Epidermal melanocyte (primary cell): ENCODE results near the gene OR10A6.

Source experiments
- DNase-seq: peaks from one replicate; pipeline ENCODE4 v3.0.0; 2011; ENCODE audit warnings: low spot score; ENCODE audit not compliant: insufficient read length

The OR10A6 gene, protein sequence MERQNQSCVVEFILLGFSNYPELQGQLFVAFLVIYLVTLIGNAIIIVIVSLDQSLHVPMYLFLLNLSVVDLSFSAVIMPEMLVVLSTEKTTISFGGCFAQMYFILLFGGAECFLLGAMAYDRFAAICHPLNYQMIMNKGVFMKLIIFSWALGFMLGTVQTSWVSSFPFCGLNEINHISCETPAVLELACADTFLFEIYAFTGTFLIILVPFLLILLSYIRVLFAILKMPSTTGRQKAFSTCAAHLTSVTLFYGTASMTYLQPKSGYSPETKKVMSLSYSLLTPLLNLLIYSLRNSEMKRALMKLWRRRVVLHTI

GRCh38 chr11:7931168-7931567, at the start of gene OR10A6:
Gene OR10A6, minus strand, starts transcription at chr11:7931268. Its CDS starts 2,606 bp downstream, at chr11:7928662.
- DNase-seq: no peak

DNA sequence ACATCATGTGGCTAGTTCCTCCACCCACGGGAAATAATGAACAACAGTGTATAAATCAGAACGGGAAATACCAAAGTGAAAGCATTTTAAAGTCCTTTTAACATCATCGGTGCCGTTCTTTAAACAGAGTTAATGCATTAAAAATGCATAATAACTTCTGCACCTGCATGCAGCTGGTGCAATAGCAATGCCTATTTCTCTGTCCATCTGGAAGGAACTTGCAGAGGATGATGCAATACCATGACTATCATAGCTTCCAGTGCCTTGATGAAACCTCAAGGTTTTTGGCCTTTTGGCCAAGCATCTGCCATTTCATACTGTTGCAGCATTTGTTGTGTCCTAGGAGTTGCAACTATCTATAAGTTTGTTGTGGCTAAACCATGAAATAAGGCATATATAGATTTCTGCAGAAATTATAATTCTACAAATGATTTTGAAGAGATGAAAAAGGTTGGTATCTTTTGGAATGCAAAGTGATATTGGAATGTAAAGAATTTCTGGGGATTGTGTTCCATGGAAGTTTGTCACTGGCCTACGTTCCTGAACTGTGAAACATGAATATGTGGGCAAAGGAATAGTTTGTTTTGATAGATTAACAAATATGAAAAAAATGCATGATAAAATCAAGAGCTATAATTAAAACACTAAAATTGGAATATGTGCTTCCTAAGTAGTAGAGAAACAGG, 46.3 kb upstream of the OR10A6 start:
- no peak for DNase-seq

DNA sequence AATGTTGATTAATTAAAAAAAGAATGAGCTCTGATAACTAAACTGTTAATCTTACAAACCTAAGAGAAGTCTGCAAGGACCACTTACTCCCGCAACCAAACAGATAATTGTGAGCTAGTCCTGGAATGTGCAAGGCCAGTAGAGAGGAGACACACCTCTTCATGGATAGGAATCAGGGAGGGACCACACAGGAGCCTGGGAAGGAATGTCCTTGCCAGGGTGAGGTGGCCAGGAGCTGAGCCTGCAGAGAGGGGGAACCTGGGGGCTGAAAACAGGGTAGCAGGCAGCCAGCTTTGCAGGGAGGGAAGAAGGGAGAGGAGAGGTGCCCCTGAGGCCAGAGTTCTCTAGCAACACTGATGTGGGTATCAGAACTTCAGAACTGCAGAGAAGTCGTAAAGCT, 43.6 kb upstream of the OR10A6 start:
- DNase-seq: no peak

DNA sequence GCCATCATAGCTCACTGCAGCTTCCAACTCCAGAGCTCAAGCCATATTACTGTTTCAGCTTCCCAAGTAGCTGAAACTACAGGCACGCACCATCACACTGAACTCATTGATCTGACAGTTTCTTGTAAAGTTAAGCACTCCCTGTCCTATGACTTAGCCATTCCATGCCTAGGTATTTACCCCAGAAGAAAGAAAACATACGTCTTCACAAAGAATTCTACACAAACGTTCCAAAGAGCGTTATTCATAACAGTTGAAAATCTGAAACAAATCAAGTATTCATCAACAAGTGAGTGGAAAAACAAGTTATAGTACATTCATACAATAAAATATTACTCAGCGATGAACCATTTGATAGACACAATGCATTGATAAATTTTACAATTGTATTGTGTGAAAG, 41.9 kb upstream of the OR10A6 start:
- no peak for DNase-seq

DNA sequence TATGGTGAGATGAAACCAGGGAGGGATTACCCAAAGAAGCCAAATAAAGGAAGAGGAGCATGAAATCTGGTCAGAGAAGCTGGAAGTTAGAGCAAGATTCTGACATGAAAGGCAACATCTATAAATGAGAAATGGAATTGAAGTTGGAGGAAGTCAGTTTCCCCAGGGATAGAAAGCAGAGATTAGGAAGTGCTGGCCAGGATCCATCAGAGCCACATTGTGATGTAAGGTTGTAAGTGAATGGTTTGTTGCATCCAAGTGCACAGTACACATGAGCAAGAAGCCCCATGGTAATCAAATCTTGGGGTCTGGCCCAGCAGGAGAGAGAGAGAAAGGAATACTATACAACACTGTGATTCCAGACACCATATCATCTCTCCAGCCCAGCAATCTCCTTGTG, 40.8 kb upstream of the OR10A6 start:
- DNase-seq: no peak

GRCh38 chr11:7969756-7970646, 38.9 kb upstream of the OR10A6 start:
- no peak for DNase-seq

DNA sequence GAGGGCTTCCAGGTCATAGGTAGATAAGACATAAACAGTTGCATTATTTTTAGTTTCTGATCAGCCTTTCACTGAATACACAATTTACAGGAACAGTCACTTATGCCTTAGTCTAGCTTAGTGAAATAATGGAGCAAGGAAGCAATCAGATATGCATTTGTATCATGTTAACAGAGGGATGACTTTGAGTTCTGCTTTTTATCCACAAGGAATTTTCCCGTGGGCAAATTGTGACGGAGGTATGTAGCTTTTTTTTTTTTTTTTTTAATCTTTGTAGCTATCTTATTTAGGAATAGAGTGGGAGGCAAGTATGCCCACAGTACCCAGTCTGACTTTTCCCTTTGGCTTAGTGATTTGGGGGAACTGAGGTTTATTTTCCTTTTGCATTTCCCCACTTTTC, 37.6 kb upstream of the OR10A6 start:
- no peak for DNase-seq

DNA sequence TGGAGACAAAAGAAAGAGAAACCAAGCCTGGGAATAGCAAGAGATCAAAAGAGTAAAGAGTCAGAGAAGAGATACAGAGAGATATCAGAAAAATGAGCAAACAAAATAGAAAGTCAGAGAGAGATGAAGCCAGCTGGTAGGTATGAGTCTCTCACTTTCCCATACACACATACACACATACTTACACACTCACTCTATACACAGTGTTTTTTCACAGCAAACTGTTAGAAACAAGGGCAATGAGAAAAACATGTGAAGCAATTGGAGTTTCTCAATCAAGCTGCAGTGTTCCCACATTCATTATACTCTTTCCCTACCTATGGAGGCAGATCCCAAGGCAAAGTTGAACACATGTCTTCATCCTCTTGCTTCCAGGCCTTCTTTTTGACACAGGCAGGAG, 36.8 kb upstream of the OR10A6 start:
- DNase-seq: no peak

DNA sequence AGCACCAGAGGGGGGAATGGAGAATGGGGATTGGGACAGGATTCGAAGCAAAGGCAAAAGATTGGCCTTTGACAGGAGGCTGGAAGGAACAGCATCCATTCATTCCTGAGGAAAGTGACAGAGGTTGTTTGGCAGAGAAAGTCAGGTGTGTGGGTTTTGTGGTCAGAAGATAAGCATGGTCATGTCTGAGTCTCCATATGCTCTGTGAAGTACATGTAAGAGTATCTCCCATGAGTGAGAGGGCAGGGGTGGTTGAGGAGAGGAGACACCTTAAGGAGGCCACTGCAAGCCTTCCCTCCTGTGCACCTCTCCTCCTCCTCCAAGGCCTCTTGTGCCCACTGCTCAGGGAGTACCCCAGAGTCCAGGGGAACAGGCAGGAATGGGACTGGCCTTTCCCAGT, 36.0 kb upstream of the OR10A6 start:
- no peak for DNase-seq

DNA sequence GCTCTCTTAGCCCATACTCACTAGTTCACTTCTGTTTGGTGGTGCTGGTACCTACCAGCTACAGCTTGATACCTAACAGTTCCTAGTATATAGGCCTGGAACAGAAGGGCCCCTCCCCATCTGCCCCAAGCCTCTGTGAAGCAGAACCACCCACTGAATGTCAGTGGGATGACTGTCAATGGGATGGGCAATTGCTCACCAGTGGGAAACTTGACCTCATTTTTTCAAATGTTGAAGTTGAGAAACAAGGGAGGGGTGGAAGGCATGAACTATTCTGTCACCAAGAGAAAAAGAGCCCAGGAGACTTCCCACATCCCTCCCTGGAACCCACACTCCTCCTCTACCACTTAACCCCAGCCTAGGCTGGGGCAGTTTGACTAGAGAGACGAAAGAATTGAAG, 34.3 kb upstream of the OR10A6 start, which contains the start of gene NLRP10:
Gene NLRP10, minus strand, starts transcription at position 62 of the 400 bp plus-strand sequence. CDS start 1,952 bp downstream, outside the sequence.
- no peak for DNase-seq

DNA sequence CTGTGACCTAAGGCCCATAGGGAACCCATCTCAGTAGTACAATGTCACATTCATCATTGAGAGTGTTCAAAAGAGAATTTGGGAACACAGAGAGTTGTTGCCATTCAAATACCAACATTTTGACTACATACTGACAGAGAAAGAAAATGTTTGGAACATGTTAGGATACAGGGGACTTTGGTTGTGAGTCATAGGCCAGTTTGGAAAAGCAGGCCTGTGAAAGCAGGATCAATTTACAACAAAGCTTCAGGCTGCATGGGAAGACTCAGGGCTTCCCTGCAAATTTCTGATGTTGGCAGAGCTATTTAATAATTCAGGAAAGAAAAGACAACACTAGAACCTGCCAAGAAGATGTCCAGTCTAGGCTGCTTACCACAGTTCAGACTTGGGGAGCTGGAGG, 33.8 kb upstream of the OR10A6 start:
- no peak for DNase-seq

DNA sequence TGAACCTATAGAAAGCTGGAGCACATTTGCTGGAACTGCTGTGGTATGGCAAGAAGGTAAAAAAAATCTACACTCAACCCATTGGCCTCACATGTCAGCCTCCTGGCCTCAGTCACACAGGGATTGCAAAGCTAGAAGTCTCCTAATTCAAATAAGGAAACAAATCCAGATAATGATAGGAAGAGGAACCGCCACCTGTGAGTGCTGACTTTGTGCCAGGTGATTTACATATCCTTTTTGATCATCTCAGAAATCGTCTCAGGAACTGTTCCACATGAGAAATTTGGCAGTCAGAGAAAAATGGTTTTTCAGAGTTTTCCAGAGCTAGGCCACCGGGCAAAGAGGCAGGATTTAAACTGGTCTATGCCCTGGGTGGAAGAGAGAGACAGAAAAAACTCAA, 33.2 kb upstream of the OR10A6 start:
- DNase-seq: no peak

GRCh38 chr11:7955191-7955590, 24.1 kb upstream of the OR10A6 start:
- no peak for DNase-seq

DNA sequence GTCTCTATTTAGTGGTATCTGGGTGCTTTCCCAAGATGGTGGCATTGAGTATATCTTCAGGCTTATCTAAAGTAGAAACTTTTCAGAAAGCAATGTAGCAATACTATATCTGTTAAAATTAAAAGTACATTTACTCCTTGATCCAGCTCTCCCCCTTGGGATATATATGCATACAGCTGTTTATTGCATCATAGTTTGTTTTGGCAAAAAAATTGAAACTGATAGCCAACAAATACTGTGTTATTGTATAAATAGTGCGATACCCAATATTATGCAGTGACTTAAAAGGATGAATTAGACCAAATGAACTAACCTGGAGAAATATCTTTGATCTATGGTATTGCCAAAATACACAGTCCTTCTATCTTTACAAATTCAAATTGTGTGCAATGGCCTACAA, 18.9 kb upstream of the OR10A6 start:
- DNase-seq: no peak

GRCh38 chr11:7944123-7944522, 13.1 kb upstream of the OR10A6 start:
- DNase-seq: no peak

DNA sequence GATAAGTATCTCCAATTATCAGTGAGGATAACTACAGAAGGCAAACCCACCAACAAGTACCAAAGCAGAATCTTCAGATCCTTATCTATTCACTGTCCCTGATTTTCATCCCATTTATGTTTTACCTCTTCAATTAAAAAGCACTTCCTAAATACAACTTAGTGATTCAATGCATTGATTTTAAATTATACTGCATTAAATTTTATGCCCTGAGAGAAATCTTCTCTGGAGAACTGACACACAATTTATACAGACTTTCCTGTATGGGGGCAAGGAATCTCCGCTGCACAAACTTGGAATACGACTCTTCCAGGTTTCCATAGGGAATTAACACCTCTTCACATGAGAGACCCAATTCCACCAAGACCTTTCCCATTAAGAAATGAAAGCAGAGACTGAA, 10.5 kb upstream of the OR10A6 start, which contains the start of gene OR10A3:
Gene OR10A3, minus strand, starts transcription at position 101 of the 400 bp plus-strand sequence. CDS start 2,188 bp downstream, outside the sequence.
- DNase-seq: no peak

DNA sequence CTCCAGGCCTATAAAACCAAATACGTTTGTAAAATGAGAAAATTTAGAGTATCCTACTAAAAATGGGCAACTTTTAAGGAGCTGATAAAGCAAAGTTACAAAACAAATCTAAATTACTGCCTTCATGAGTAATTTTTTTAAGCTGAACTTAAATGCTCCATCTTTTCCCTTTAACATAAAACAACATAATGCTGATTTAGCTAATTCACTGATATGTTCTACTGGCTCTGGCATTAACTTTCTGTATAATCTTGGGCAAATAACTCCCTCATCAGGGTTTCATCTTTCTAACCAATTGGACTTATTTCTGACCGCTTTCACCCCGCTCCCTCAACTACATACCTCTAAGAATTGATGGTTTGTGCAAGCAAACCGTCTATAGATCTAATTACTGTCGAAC, 10.1 kb upstream of the OR10A6 start:
- no peak for DNase-seq

GRCh38 chr11:7936615-7937014, 5.5 kb upstream of the OR10A6 start:
- DNase-seq: no peak

GRCh38 chr11:7927635-7928034, 3.4 kb downstream of the OR10A6 start:
- DNase-seq: no peak

DNA sequence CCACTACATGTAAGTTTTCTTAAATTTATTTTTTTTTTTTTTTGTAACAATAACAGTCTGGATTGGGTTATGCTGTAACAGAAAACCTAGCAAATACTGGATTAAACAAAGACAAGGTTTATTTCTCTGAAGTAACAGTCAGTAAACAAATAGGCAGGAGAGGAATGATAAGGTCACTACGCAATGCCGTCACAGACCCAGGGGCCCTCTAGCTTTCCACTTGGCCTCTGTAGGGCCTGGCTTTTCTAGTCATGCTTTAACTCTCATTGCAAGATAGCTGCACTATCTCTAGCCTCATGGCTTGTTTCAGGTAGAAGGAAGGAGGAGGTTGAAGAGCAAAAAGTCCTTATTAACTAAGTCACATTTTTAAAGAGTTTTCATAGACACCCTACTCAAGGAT, 6.5 kb downstream of the OR10A6 start:
- DNase-seq: no peak

DNA sequence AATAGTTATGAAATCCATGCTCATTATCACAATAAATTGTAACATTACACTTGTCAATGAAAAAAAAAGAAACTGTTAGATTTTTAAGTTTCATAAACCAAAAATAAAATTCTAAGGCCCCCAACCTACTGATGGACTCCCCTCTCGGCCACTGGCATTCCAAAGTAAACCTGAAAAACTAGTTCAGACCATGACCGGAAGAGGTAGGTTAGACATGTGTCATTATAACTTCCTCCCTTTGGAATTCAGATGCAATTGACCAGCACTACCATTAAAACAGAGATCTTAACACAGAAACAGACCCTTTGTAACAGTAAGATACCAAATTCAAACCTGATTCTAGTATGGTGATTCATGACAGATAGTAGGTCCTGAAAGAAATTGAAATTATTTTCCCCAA, 12.9 kb downstream of the OR10A6 start:
- no peak for DNase-seq

GRCh38 chr11:7911011-7911410, 20.1 kb downstream of the OR10A6 start:
- DNase-seq: no peak
